ENCODE results near the gene DYNC1LI1.
A peak's percentile ranks its signal among the peaks of the same experiment; 100 is the strongest.

Gene DYNC1LI1

GRCh38 chr3:32570421-32571191 is at the start of gene DYNC1LI1:
Gene DYNC1LI1, minus strand, starts transcription at chr3:32570858. Its CDS starts 88 bp downstream, at chr3:32570770.
- peak; percentile 68 to 84 for DNase-seq

GRCh38 chr3:32619395-32619794 is 48.7 kb upstream of the DYNC1LI1 start:
- no peak for DNase-seq

GRCh38 chr3:32616267-32616962 is 45.8 kb upstream of the DYNC1LI1 start:
- no peak for DNase-seq

- DNase-seq: no peak
Observed at GRCh38 chr3:32614956-32615355, 44.3 kb upstream of the DYNC1LI1 start.

- DNase-seq: no peak
Observed at GRCh38 chr3:32613183-32613582, 42.5 kb upstream of the DYNC1LI1 start.

GRCh38 chr3:32612547-32612946 is 41.9 kb upstream of the DYNC1LI1 start:
- no peak for DNase-seq

GRCh38 chr3:32607522-32607921 is 36.9 kb upstream of the DYNC1LI1 start:
- DNase-seq: no peak

- DNase-seq: no peak
Observed at GRCh38 chr3:32606960-32607359, 36.3 kb upstream of the DYNC1LI1 start.

GRCh38 chr3:32606277-32606676 is 35.6 kb upstream of the DYNC1LI1 start:
- DNase-seq: no peak

GRCh38 chr3:32603064-32603463 is 32.4 kb upstream of the DYNC1LI1 start:
- no peak for DNase-seq

- no peak for DNase-seq
Observed at GRCh38 chr3:32602206-32602605, 31.5 kb upstream of the DYNC1LI1 start.

GRCh38 chr3:32601722-32602121 is 31.1 kb upstream of the DYNC1LI1 start:
- no peak for DNase-seq

- no peak for DNase-seq
Observed at GRCh38 chr3:32597656-32598055, 27.0 kb upstream of the DYNC1LI1 start.

GRCh38 chr3:32596909-32597369 is 26.3 kb upstream of the DYNC1LI1 start:
- DNase-seq: no peak

GRCh38 chr3:32596282-32596908 is 25.7 kb upstream of the DYNC1LI1 start:
- DNase-seq: no peak

GRCh38 chr3:32595323-32595722 is 24.7 kb upstream of the DYNC1LI1 start:
- no peak for DNase-seq

GRCh38 chr3:32593903-32594525 is 23.4 kb upstream of the DYNC1LI1 start:
- DNase-seq: no peak

- DNase-seq: no peak
Observed at GRCh38 chr3:32592696-32593353, 22.2 kb upstream of the DYNC1LI1 start.

GRCh38 chr3:32592011-32592410 is 21.4 kb upstream of the DYNC1LI1 start:
- DNase-seq: no peak

- DNase-seq: no peak
Observed at GRCh38 chr3:32591186-32591585, 20.5 kb upstream of the DYNC1LI1 start.

GRCh38 chr3:32586356-32586755 is 15.7 kb upstream of the DYNC1LI1 start:
- DNase-seq: no peak

GRCh38 chr3:32584660-32585059 is 14.0 kb upstream of the DYNC1LI1 start:
- DNase-seq: no peak

GRCh38 chr3:32583708-32584107 is 13.1 kb upstream of the DYNC1LI1 start:
- DNase-seq: no peak

Data from NCI-H1930 (cell line).